MM.1S (cell line): ENCODE results near the gene SRSF8.

Experiments used
- CTCF ChIP-seq: fragments of 300-600 bp; sonication (generic); IDR thresholded peaks from 2 replicates; pipeline ENCODE4 v1.5.1; 2016; ENCODE audit warnings: antibody characterized with exemption, low read length, mixed read lengths
- EZH2 ChIP-seq: fragments of 300-600 bp; sonication (generic); optimal IDR thresholded peaks from 2 replicates; pipeline ENCODE3; 2017; ENCODE audit warnings: low read depth, mild to moderate bottlenecking, antibody characterized with exemption, low read length, mixed read lengths

- TF ChIP-seq CTCF (no peak), EZH2 (no peak)
Observed at GRCh38 chr11:95058621-95059020, 8.1 kb upstream of the SRSF8 start.
